Astrocyte (in vitro differentiated cells and primary cell): Measurements from ENCODE around the gene STARD13. TPM values are rescaled to one million over a fixed set of nuclear protein-coding genes. Genes with fewer than 3 reads are reported as not detected.
A peak's percentile ranks its signal among the peaks of the same experiment; 100 is the strongest.

Experiments used
- DNase-seq: peaks from one replicate; pipeline ENCODE4 v3.0.0-alpha.2; 2010; ENCODE audit warnings: low read depth
- FAIRE-seq: peaks from 2 replicates; lab custom pipeline; 2011; peaks lifted over from hg19 to GRCh38; lab: Jason Lieb, UNC
- H2AFZ ChIP-seq: 2 replicates; pipeline ENCODE4 v1.6.0; 2012; ENCODE audit warnings: low read depth, low read length, inconsistent platforms
- H3K27ac ChIP-seq: 2 replicates; pipeline ENCODE4 v1.5.1; 2011; ENCODE audit warnings: low read depth, low read length, inconsistent platforms
- H3K27me3 ChIP-seq: 2 replicates; pipeline ENCODE4 v1.6.0; 2011; ENCODE audit warnings: low read length, inconsistent platforms; ENCODE audit not compliant: insufficient read depth
- H3K36me3 ChIP-seq: 2 replicates; pipeline ENCODE4 v1.5.1; 2011; ENCODE audit warnings: low read length, inconsistent platforms; ENCODE audit not compliant: insufficient read depth
- H3K4me1 ChIP-seq: 2 replicates; pipeline ENCODE4 v1.5.1; 2011; ENCODE audit warnings: low read length, inconsistent platforms; ENCODE audit not compliant: insufficient read depth
- H3K4me2 ChIP-seq: 2 replicates; pipeline ENCODE4 v1.6.0; 2012; ENCODE audit warnings: low read length, inconsistent platforms
- H3K4me3 ChIP-seq: 2 replicates; pipeline ENCODE4 v1.5.1; 2011; ENCODE audit warnings: low read depth, mild to moderate bottlenecking, low read length, inconsistent platforms; ENCODE audit not compliant: insufficient read depth
- H3K79me2 ChIP-seq: 2 replicates; pipeline ENCODE4 v1.6.0; 2012; ENCODE audit warnings: mild to moderate bottlenecking, low read length, inconsistent platforms; ENCODE audit not compliant: insufficient read depth
- H3K9ac ChIP-seq: 2 replicates; pipeline ENCODE4 v1.6.0; 2012; ENCODE audit warnings: mild to moderate bottlenecking, low read length, inconsistent platforms
- H3K9me3 ChIP-seq: 2 replicates; pipeline ENCODE4 v1.5.1; 2012; ENCODE audit warnings: low read depth, mild to moderate bottlenecking, low read length, inconsistent platforms; ENCODE audit not compliant: insufficient read depth
- H4K20me1 ChIP-seq: 2 replicates; pipeline ENCODE4 v1.6.0; 2012; ENCODE audit warnings: low read length, inconsistent platforms; ENCODE audit not compliant: insufficient read depth
- H3K27ac Mint-ChIP-seq: one replicate; pipeline ENCODE4 v1.8.0; 2021; ENCODE audit warnings: mild to moderate bottlenecking, mixed read lengths; ENCODE audit not compliant: unreplicated experiment
- H3K27me3 Mint-ChIP-seq: one replicate; pipeline ENCODE4 v1.8.0; 2021; ENCODE audit warnings: low read depth, mixed read lengths; ENCODE audit not compliant: unreplicated experiment
- H3K36me3 Mint-ChIP-seq: one replicate; pipeline ENCODE4 v1.8.0; 2021; ENCODE audit warnings: low read depth, mixed read lengths; ENCODE audit not compliant: unreplicated experiment
- H3K4me1 Mint-ChIP-seq: one replicate; pipeline ENCODE4 v1.8.0; 2021; ENCODE audit warnings: low read depth, mixed read lengths; ENCODE audit not compliant: unreplicated experiment
- H3K4me3 Mint-ChIP-seq: one replicate; pipeline ENCODE4 v1.8.0; 2021; ENCODE audit warnings: mild to moderate bottlenecking, moderate library complexity, mixed read lengths; ENCODE audit not compliant: unreplicated experiment
- H3K9me3 Mint-ChIP-seq: one replicate; pipeline ENCODE4 v1.8.0; 2021; ENCODE audit warnings: mild to moderate bottlenecking, mixed read lengths; ENCODE audit not compliant: unreplicated experiment
- CTCF ChIP-seq: IDR thresholded peaks from 2 replicates; pipeline ENCODE4 v1.5.1; 2011; ENCODE audit warnings: low read depth, mild to moderate bottlenecking, inconsistent platforms, low read length, moderate library complexity; ENCODE audit not compliant: insufficient read depth
- EZH2 ChIP-seq: IDR thresholded peaks from 2 replicates; pipeline ENCODE4 v1.6.1; 2012; ENCODE audit warnings: mild to moderate bottlenecking, low read length, inconsistent platforms; ENCODE audit not compliant: insufficient read depth
- total RNA-seq: library from RNA; stranded (reverse); gene quantifications from 2 replicates; pipeline ENCODE4 v1.2.1, GENCODE V29; 2021

The STARD13 gene
- total RNA-seq, 1 donor from 2014 or later = 30.1 TPM

GRCh38 chr13:33303855-33304597 lies 18.5 kb upstream of the STARD13 start:
- H3K4me2 ChIP-seq = no peak overlapping the region
- H3K4me1 ChIP-seq = no peaks in the 10 kb centered on the region
- peaks cover 2% of the 10 kb centered on the region for H3K36me3 Mint-ChIP-seq
- H3K9me3 ChIP-seq = no peaks in the 10 kb centered on the region
- DNase-seq = peak; percentile 27
- H3K27me3 ChIP-seq = no peaks in the 10 kb centered on the region
- peaks cover 9% of the 10 kb centered on the region for H3K9me3 Mint-ChIP-seq
- H3K27me3 Mint-ChIP-seq = no peaks in the 10 kb centered on the region
- H3K4me3 ChIP-seq = no peak overlapping the region
- H3K27ac Mint-ChIP-seq = no peak overlapping the region
- no peak for TF ChIP-seq EZH2
- TF ChIP-seq CTCF = no peak
- H4K20me1 ChIP-seq = no peaks in the 10 kb centered on the region
- no peaks in the 10 kb centered on the region for H3K4me1 Mint-ChIP-seq
- no peaks in the 10 kb centered on the region for H3K36me3 ChIP-seq
- FAIRE-seq = no peak
- H3K27ac ChIP-seq = no peak overlapping the region
- H2AFZ ChIP-seq = no peak overlapping the region
- no peak overlapping the region for H3K4me3 Mint-ChIP-seq
- H3K9ac ChIP-seq = no peak overlapping the region
- H3K79me2 ChIP-seq = no peaks in the 10 kb centered on the region

- Histone ChIP-seq H3K9me3 (no peaks in the 10 kb centered on the region), H3K4me3 (no peak overlapping the region), H3K36me3 (no peaks in the 10 kb centered on the region), H3K9ac (no peak overlapping the region), H3K27me3 (no peaks in the 10 kb centered on the region), H3K79me2 (no peaks in the 10 kb centered on the region), H2AFZ (no peak overlapping the region), H3K4me1 (no peaks in the 10 kb centered on the region), H3K27ac (no peak overlapping the region), H4K20me1 (no peaks in the 10 kb centered on the region), H3K4me2 (no peak overlapping the region)
- Mint-ChIP-seq H3K4me3 (no peak overlapping the region), H3K27ac (no peak overlapping the region), H3K9me3 (peaks cover 3% of the 10 kb centered on the region), H3K36me3 (no peaks in the 10 kb centered on the region), H3K27me3 (no peaks in the 10 kb centered on the region), H3K4me1 (no peaks in the 10 kb centered on the region)
- no peak for TF ChIP-seq CTCF
- TF ChIP-seq EZH2 = no peak
- FAIRE-seq (peak; percentile 5), DNase-seq (no peak)
Observed at GRCh38 chr13:33299626-33300025, 14.1 kb upstream of the STARD13 start.

GRCh38 chr13:33296793-33297425 lies 11.4 kb upstream of the STARD13 start:
- Histone ChIP-seq H3K4me3 (no peak overlapping the region), H2AFZ (no peak overlapping the region), H4K20me1 (no peaks in the 10 kb centered on the region), H3K4me1 (no peaks in the 10 kb centered on the region), H3K9me3 (no peaks in the 10 kb centered on the region), H3K4me2 (no peak overlapping the region), H3K27me3 (no peaks in the 10 kb centered on the region), H3K36me3 (no peaks in the 10 kb centered on the region), H3K79me2 (no peaks in the 10 kb centered on the region), H3K27ac (no peak overlapping the region), H3K9ac (no peak overlapping the region)
- H3K4me3 Mint-ChIP-seq = no peak overlapping the region
- no peaks in the 10 kb centered on the region for H3K4me1 Mint-ChIP-seq
- peak; percentile 73 for DNase-seq
- H3K27me3 Mint-ChIP-seq = no peaks in the 10 kb centered on the region
- H3K27ac Mint-ChIP-seq = no peak overlapping the region
- peaks cover 3% of the 10 kb centered on the region for H3K9me3 Mint-ChIP-seq
- TF ChIP-seq CTCF (no peak), EZH2 (no peak)
- H3K36me3 Mint-ChIP-seq = no peaks in the 10 kb centered on the region
- no peak for FAIRE-seq
